Right lobe of liver (tissue), 4 donors: ENCODE measurements around the gene CTSV.
"Not testable (repeated sequence)": the region's sequence is repeated elsewhere in the genome, so short reads cannot be mapped to it uniquely, and the experiment has no call there.

ENCODE experiments used
- POLR2A ChIP-seq: fragments of 450-650 bp; IDR thresholded peaks from one replicate; pipeline ENCODE4 v1.6.1; 2017; ENCODE audit warnings: antibody characterized with exemption, mild to moderate bottlenecking
- TF ChIP-seq, protein P1 (sequence below), 4 donors: fragments of 200-600 bp in 3 of 4; fragments of 450-650 bp in 1 of 4; IDR thresholded peaks; one replicate each; pipeline versions ENCODE4 v1.5.1 to v1.8.0; 2016 to 2022; ENCODE audit warnings: antibody characterized with exemption in 4 of 4, mild to moderate bottlenecking in 2 of 4
- donor health status: DM: no; HTN: no; CAD: no.
- donor health status: DM: no; HTN: no; CAD: no.
- donor health status: DM: no; HTN: yes; CAD: no.

DNA sequence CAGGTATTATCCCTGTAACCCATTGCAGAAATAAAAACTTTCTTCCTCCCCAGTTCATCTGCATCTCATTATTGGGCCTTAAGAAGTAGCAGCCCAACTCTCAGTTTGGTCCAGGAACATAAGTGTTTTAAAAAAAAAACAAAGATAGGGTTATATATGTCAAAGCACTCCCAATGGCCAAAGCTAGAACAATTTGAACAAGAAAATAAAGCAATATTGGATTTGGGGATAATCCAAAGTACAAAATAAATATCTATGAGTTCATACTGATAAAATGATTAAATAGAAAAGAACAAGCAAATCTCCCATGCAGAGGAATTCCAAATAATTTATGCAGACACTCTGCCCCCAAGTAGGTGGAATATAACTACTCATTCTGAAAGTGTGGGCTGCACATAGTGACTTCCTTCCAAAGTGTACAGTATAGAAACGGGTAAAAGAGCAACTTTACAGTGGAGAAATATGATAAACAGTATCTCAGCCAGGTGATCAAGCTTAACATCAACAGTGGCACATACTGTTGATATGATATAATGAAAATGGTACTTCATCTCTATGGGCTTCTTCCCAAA is 49.1 kb downstream of the CTSV start:
- TF ChIP-seq POLR2A = not testable (repeated sequence)
- TF ChIP-seq, protein P1, sequence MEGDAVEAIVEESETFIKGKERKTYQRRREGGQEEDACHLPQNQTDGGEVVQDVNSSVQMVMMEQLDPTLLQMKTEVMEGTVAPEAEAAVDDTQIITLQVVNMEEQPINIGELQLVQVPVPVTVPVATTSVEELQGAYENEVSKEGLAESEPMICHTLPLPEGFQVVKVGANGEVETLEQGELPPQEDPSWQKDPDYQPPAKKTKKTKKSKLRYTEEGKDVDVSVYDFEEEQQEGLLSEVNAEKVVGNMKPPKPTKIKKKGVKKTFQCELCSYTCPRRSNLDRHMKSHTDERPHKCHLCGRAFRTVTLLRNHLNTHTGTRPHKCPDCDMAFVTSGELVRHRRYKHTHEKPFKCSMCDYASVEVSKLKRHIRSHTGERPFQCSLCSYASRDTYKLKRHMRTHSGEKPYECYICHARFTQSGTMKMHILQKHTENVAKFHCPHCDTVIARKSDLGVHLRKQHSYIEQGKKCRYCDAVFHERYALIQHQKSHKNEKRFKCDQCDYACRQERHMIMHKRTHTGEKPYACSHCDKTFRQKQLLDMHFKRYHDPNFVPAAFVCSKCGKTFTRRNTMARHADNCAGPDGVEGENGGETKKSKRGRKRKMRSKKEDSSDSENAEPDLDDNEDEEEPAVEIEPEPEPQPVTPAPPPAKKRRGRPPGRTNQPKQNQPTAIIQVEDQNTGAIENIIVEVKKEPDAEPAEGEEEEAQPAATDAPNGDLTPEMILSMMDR (IDR thresholded peaks at IDR 0.05) = not testable (repeated sequence)
